HG03439 (cell line): ENCODE data around the gene COQ6.
"Not testable (repeated sequence)": the region's sequence is repeated elsewhere in the genome, so short reads cannot be mapped to it uniquely, and the experiment has no call there.

Experiments
- ATAC-seq: cut with Tn5 transposase; IDR thresholded peaks from one replicate; pipeline ENCODE4 v1.9.1; 2021; ENCODE audit warnings: mild to moderate bottlenecking, moderate library complexity; ENCODE audit not compliant: unreplicated experiment

The COQ6 gene

DNA sequence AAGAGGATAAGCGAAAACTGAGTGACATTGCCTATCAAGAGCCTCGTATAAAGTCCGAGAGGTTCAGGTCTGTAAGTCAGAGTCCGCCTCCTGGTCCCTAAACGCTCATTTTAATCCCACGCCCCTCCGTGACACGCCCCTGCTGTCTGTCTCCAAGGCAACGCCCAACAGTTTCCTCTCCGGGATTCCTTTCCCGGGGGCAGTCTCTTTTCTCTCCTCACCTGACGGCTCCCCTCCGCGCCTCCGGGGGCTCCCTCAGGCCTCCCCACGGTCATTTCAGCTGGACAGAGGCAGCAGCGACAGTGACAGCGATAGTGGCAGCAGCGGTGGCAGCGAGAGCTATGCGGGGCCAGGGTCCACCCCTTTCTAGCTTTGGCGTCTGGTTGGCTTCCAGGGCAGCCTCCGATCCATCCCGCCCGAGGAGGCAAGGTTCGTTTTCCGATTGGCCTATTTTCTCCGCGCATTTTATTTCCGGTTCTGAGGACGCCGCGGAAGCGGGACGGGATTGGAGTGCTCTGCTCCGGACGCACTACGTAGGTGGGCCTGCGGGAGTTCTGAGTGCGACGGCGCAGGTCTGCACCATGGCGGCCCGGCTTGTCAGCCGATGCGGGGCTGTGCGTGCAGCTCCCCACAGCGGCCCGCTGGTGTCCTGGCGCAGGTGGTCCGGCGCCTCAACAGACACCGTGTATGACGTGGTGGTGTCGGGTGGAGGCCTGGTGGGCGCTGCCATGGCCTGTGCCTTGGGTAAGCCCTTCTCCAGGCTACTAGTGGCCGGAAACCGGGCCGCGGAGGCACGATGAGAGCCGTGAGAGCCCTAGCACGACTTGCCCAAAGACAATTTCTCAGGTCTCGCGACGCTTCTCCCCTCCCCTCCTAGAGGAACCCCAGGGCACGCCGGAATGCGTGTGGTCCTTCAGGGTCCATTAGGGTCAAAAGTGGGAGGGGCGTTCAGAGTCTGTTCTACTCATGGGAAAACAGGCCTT lies at the start of gene COQ6, which contains the start of gene FAM161B:
TSS of gene COQ6 (plus strand) at position 551 of the 983 bp plus-strand sequence. CDS start at position 582, 31 bp downstream.
TSS of gene FAM161B (minus strand) at position 343 of the 983 bp plus-strand sequence. CDS start at position 275, 68 bp downstream.
- ATAC-seq, result peak; percentile 88

GRCh38 chr14:73903028-73903427 lies 47.1 kb upstream of the COQ6 start:
- no peak for ATAC-seq

DNA sequence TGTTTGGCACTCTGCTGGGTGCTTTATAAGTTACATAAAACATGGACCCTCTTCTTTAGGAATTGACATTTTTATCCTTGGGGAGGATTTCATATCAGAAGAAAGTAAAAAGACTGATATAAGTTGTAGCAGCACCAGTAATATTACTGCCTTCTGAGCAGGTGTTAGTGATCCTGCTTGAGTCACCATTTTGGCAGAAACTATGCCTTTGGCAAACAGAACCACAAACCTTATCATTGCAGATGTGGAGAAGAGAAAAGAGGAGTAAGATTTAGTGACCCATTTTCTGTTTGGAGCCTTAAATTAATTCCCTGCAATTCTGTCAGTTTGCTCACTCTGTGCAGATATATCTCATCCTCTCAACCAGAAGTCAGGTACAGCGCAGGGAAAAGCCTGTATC lies 40.4 kb upstream of the COQ6 start:
- no peak for ATAC-seq

DNA sequence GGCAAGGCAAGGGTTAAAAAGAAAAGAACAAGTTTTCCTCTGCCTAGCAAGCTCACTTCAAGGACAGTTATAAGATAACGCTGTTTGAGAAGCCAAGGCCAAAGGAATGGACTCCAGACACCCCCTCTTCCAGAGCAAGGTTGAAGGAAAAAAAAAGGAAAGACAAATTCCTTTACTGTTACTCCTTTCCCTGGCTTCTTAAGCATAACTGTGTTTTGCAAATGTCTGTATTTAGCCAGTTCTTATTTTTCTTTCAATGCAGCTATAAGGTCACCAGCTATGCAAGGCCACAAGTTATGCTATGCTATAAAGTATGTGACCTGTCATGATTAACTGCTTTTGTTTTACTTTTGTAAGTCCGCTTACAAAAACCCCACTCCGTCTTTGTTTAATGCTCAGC lies 36.8 kb upstream of the COQ6 start:
- no peak for ATAC-seq

DNA sequence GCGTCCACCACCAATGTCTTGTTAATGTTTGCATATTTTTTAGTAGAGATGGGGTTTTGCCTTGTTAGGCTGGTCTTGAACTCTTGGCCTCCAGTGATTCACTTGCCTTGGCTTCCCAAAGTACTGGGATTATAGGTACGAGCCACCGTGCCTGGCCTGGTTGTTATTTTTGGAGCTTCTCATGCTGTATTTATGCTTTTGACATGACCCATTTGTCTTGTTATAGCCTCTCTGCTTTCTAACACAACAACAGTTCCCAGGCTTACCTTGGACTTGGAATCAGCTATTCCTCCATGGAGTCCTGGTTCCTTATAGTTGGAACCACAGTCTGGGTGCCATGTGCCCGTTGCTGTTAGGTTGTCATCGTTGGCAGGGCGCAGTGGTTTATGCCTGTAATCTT lies 33.8 kb upstream of the COQ6 start:
- no peak for ATAC-seq

GRCh38 chr14:73919457-73919856 lies 30.6 kb upstream of the COQ6 start:
- not testable (repeated sequence) for ATAC-seq

DNA sequence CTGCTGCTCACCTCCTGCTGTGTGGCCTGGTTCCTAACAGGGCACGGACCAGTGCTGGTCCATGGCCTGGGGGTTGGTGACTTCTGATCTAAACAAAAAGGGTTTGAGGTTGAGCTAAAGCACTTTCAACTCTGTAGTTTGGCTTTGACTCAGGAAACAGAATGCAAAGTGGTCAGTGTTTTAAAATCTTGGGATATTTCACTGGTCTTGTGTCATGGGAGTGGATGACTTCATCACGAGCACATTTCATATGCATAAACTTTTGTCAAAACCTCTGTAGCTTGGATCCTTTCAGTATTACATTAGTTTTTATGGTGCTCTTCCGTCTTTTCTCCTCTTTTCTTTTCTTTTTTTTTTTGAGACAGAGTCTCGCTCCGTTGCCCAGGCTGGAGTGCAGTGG lies 25.8 kb upstream of the COQ6 start:
- ATAC-seq, result no peak

GRCh38 chr14:73935666-73936065 lies 14.4 kb upstream of the COQ6 start:
- ATAC-seq, result no peak

- ATAC-seq, result no peak
Measured at GRCh38 chr14:73936548-73936947, 13.6 kb upstream of the COQ6 start.

- no peak for ATAC-seq
Measured at GRCh38 chr14:73937012-73937411, 13.1 kb upstream of the COQ6 start.

- no peak for ATAC-seq
Measured at GRCh38 chr14:73942180-73942579, 7.9 kb upstream of the COQ6 start.

DNA sequence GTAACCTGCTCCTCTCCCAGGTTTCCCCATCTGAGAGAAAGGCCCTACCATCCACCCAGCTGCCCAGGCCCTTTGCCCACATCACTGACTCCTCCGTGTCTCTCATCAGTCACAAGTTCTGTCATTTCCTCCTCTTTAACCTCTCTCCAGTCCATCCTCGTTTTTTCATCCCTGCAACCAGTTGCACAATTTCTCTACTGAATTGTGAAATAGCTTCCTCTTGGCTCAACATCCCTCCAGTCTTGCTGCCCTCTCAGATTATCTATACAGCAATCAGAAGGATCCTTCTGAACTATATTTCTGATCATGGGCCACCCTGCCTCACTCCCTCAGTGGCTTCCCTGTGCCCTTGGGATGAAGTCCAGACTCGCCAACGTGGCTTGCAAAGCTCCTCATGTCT lies 7.0 kb upstream of the COQ6 start:
- ATAC-seq, result no peak

DNA sequence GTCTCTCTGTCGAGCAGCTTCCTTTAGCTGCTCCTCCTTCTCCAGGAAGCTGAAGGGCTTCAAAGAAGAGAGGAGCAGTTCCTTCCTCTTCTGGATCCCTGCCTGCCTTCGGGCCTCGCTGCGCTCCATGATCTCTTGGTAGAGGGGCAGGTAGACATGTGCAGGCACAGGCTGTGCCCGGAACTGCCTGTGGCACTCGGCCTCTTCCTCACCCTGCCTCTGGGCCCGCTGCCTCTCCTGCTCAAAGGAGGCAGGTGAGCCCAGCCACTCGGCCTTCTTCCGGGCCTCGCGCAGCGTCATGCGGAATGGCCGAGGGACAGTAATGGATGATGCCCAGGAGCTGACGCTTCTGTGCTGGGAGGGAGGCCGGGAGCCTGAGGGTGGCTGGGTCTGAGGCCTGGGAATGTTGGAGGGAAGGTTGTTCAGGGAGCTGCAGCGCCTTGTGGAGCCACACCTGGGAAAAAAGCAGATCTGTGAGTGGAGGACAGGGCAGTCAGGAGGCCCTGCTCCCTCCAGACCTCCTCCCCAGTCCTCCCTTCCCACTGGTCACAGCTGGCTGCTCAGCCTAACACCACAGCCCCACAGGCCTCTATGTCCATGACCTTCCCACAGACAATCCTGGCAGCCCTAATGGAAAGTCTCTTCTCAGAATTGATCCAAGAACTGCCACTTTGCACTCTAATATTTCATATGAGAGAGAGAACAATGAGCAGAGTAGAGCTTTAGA lies 5.5 kb upstream of the COQ6 start:
- ATAC-seq, result no peak

- no peak for ATAC-seq
Measured at GRCh38 chr14:73945159-73945670, 4.9 kb upstream of the COQ6 start.

DNA sequence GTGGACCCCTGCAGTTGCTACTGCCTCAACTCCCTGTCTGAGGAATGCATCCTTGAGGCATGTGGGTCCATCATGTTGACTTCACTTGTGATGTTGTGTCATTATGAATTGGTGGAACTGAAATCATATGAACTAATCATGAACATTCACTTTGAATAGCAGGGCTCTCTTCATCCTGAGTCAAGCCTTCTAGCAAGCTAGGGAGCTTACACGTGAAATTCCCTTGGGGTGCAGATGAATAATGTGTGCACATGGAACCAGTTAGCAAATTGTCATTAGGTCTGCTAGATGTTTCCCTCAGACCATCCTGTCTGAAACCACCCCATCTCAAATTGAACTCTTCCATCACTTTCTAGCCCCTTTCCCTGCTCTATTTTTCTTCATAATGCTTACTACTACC lies 3.6 kb downstream of the COQ6 start:
- ATAC-seq, result no peak

GRCh38 chr14:73955674-73956073 lies 5.6 kb downstream of the COQ6 start:
- no peak for ATAC-seq

DNA sequence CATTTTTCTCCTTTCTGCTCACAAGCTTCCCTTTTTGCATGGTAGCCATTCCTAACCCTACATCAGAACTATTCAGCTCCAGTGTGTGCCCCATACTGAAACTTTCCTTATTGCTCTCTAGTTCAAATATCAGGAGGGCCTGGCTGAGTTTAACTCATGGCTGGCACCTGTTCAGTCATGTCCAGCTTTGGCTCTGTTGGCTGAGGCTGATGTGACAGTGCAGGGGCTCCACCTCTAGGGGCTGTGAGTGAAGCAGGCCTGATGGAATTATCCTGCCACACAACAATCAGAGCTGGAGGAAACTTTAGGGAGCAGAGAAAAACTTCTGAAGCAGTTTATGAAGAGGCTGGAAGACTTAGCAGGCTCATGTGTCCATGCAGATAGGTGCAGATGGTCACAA lies 8.5 kb downstream of the COQ6 start:
- no peak for ATAC-seq

- no peak for ATAC-seq
Measured at GRCh38 chr14:73961192-73961591, 11.1 kb downstream of the COQ6 start.

DNA sequence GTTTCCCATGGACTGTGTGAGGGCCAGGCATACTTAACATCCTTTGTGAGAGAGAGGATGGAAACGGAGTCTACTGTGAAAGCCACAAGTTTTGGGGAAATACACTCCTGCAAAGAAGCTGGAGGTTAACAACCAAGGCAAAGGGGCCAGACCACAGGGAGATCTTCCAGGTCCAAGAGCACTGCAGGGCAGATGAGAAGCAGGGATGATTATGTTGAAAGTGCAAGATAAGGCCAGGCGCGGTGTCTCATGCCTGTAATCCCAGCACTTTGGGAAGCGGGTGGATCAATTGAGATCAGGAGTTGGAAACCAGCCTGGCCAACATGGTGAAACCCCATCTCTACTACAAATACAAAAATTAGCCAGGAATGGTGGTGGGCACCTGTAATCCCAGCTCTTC lies 15.1 kb downstream of the COQ6 start:
- ATAC-seq, result no peak

GRCh38 chr14:73968885-73969284 lies 18.8 kb downstream of the COQ6 start:
- no peak for ATAC-seq

DNA sequence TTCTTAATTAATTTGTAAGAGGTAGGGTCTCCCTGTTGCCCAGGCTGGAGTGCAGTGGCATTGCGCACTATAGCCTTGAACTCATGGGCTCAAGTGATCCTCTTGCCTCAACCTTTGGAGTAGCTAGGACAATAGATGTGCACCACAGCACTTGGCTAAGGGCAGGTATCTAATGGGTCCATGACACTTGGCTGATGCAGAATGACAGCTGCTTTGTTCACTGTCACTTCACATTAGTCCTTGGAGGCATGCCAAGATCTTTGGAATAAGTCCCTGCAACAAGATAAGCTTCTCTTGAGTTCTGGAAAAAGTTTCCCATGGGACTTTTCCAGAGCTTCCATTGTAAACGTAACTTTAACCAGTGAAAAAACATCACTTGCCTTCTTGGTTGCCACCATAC lies 23.4 kb downstream of the COQ6 start:
- no peak for ATAC-seq

DNA sequence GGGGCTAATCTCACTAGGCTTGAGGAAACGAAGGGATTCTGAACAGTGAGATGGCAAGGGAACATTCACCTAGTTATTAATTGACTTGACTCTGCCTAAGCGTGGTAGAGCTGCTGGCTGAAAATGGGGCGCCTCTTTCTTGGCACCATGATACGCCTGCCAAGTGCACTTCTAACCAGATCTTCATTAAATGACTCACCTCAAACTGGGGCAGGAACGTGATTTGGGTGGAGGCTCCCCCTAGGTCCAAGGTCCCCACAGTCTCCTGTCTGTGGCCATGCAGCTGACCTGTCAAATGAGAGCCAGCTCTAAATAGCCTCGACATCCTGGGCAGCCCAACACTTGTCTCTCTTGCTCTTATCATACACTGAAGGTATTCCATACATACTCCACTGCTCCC lies 26.0 kb downstream of the COQ6 start:
- no peak for ATAC-seq
